Stimulated activated naive CD4-positive, alpha-beta T cell (primary cell): Measurements from ENCODE around the gene GTF3C6.
"Not testable (repeated sequence)": the region's sequence is repeated elsewhere in the genome, so short reads cannot be mapped to it uniquely, and the experiment has no call there.

ENCODE experiments used
- DNase-seq, 6 experiments: peaks; one replicate each; lab custom pipeline; 2025; lab: John Stamatoyannopoulos, UW

Gene GTF3C6

DNA sequence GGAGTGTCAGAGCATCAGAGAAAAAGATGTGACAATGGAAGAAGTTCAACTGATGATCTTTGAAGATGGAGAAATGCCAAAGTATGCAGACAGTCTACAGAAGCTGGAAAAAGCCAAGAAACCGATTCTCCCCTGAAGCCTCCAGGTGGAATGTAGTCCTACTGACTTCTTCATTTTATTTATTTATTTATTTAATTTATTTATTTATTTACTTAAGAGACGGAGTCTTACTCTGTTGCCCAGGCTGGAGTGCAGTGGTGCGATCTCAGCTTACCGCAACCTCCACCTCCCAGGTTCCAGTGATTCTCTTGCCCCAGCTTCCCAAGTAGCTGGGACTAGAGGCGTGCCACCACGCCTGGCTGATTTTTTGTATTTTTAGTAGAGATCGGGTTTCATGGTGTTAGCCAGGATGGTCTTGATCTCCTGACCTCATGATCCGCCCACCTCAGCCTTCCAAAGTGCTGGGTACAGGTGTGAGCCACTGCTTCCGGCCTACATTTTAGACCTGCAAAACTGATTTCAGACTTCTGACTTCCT, 21.1 kb downstream of the GTF3C6 start:
- no peak for DNase-seq

DNA sequence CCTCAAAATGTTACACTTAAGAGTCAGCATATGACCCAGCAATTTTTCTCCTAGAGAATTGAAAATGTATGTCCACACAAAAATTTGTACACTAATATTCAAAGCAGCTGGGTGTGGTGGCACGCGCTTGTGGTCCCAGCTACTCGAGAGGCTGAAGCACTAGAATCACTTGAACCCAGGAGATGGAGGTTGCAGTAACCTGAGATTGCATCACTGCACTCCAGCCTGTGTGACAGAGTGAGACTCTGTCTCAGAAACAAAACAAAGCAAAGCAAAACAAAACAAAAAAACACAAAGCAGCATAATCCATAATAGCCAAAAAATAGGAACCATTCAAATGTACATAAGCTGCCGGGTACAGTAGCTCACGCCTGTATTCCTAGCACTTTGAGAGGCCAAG, 21.7 kb downstream of the GTF3C6 start:
- DNase-seq, result no peak

DNA sequence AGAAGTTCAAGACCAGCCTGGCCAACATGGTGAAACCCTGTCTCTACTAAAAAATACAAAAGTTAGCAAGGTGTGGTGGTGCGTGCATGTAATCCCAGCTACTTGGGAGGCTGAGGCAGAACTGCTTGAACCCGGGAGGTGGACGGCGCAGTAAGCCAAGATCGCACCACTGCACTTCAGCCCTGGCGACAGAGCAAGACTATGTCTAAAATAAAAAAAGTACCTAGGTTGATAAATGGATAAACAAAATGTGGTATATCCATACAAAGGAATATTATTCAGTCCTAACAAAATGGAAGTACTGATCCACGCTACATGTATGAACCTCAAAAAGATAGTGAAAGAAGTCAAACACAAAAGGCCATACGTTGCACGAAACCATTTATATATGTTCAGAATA, 22.1 kb downstream of the GTF3C6 start:
- DNase-seq, result no peak

DNA sequence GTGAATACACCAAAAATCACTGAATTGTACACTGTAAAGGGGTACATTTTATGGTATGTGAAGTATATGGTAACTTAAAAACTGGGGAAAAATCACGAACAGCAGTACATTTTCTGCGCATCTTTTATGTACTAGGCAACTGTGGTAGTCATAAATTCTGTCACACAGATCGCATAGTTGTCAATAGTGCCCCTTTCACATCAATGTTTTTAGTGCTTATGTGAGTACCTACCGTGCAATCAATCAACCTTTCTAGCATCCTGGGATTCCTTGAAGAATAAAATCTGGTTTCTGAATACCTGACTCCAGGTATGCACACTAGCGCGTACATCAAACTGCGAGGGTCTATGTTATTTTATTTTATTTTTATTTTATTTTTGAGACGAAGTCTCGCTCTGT, 22.7 kb downstream of the GTF3C6 start:
- peak in 1 of 6 experiments; percentile 30 for DNase-seq

DNA sequence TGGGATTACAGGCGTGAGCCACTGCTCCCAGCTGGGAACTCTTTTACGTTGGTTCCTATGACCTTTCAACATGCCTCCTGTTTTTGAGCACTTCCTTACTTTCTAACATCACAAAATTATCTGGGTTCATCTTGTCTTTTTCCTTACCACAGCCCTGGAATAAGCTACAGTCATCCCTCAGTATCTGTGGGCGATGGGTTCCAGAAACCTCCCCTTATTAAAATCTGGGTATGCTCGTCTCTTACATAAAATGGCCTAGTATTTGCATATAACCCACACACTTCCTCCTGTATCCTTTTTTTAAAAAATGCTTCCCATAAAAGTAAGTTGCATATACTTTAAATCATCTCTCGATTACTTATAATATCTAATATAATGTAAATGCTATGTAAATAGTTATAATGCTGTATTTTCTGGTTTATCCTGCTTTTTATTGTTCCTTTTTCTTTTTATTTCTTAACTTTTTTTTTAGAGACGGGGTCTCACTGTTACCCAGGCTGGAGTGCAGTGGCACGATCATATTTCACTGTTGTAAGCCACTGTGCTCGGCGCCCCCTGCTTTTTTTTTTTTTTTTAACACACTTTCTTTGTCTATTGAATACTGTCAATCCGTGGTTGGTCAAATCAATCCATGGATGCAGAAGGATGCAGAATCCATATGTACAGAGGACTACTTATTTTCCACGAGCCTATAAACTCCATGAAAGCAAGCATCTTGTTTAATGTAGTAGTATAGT, 32.5 kb downstream of the GTF3C6 start:
- DNase-seq, result no peak

DNA sequence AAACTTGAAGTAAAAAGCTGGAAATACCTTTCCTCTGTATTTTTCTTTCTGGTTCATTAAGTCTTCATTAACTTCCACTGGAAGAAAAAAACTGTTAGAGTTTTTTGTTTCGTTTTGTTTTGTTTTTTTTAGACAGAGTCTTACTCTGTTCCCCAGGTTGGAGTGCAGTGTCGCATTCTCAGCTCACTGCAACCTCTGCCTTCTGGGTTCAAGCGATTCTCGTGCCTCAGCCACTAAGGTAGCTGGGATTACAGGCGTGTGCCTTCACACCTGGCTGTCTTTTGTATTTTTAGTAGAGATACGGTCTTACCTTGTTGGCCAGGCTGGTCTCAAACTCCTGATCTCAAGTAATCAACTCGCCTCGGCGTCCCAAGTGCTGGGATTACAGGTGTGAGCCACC, 38.2 kb downstream of the GTF3C6 start:
- no peak for DNase-seq

DNA sequence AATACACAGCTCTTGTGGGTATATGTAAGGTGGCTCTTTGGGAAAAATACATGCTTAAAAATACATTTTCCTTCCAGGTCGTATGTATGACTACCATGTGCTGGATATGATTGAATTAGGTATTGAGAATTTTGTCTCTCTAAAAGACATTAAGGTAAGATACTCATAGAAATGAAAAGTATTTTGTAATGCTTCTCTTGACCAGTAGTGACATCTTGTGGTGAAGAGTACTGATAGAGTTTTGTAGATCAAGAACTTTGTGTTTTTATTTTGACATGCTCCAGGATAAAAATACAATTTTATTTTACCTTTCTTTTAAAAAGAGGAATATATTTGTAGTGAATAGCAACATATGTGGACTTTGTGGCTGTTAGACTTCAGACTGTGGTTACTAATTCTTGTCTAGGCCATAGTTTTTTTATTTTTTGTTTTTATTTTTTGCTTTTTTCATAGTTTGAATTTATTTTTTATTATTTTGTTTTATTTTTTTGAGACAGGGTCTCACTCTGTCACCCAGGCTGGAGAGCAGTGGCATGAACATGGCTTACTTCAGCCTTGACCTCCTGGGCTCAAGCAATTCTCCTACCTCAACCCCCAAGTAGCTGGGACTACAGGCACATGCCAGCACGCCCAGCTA, 41.2 kb downstream of the GTF3C6 start:
- peak in 2 of 6 experiments; percentile 13 to 21 for DNase-seq

DNA sequence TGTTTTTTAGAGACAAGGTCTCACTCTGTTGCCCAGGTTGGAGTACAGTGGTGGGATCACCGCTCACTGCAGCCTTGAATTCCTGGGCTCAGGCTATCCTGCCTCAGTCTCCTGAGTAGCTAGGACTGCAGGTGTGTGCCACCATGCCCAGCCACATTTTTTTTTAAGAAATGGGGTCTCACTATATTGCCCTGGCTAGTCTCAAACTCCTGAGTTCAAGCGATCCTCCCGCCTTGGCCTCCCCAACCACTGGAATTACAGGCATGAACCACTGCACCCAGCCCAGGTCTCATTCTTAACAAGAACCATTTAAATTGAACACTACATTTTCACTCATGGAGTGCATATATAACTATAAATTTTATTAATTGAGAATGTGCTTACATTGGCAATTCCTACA, 43.8 kb downstream of the GTF3C6 start:
- DNase-seq, result no peak

DNA sequence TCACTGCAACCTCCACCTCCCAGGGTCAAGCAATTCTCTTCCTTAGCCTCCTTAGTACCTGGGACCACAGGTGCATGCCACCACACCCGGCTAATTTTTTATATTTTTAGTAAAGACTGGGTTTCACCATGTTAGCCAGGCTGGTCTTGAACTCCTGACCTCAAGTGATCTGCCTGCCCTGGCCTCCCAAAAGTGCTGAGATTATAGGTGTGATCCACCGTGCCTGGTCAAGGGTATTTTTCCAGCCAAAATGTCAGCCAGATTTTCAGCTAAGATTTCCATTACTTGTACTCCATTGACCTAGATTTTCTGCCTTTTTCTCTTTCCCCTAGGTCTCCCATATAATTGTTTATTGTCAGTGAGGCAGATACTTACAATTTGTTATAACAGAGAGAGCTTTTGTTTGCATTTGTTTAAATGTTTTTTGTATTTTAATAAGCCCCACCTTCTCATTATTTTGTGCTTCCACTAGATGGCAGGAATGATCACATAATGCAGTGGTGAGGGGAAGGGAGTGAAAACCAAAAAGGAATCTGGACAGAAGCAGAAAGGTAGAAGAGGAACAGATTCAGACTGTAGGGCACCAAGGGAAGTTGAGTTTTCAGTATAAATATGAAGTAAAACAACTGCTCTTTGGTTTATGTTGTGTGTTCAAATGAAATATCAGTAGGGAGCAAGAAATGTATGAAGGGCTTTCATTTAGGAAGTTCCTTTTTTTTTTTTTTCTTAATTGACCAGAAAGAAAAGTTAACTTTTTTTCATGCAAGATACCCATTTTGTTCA, 53.0 kb downstream of the GTF3C6 start:
- DNase-seq, result peak in 3 of 6 experiments; percentile 24 to 53 (median 49)

DNA sequence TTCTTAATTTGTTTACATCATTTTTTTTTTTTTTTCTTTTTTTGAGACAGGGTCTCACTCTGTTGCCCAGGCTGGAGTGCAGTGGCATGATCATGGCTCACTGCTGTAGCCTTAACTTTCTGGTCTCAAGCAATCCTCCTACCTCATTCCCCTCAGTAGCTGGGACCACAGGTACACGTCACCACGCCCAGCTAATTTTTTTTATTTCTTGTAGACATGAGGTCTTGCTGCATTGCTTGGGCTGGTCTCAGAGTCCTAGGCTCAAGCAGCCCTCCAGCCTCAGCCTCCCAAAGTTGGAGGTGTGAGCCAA, 53.6 kb downstream of the GTF3C6 start:
- no peak for DNase-seq

DNA sequence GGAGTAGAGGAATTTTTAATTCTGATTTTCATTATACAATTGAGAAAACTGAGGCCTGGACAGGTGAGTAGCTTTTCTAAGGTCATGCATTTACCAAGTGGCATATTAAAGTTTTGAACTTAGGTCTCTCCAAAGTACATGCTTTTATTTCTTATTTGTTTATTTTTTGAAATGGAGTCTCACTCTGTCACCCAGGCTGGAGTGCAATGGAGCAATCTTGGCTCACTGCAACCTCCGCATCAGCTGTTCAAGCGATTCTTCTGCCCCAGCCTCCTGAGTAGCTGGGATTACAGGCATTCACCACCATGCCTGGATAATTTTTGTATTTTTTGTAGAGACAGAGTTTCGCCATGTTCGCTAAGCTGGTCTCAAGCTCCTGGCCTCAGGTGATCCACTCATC, 54.0 kb downstream of the GTF3C6 start:
- DNase-seq, result not testable (repeated sequence)

DNA sequence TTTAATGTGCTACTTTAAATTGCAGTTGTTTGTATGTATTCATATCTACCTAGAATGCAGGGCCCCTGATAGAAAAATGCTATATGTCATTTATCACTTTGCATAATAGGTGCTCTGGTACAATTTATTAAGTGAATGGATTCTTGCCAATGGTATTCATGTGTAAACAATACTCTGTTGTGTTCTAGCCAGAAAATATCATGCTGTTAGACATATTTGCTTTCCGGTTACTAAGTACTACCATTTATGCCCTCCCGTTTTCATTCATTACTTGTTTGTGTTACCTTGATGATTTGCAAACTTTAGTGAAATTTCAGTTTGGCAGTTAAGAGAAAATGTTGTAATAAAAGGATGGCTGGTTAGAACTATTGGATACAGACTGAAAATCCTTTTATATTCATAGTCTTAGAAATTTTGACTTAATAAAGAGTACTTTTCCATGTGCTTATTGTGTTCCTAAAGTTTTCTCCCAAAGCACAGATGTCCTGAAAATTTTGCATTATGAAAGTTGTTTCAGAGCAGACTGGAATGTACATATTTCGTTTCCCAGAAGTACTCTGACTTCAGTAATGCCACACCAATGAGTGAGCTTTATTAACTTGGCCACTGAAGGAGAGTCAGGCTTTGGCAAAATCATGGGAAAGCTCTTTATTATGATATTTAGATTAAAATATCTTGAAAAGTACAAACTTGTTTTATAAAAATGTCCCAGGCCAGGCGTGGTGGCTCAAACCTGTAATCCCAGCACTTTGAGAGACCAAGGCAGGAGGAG, 54.8 kb downstream of the GTF3C6 start:
- DNase-seq, result no peak

DNA sequence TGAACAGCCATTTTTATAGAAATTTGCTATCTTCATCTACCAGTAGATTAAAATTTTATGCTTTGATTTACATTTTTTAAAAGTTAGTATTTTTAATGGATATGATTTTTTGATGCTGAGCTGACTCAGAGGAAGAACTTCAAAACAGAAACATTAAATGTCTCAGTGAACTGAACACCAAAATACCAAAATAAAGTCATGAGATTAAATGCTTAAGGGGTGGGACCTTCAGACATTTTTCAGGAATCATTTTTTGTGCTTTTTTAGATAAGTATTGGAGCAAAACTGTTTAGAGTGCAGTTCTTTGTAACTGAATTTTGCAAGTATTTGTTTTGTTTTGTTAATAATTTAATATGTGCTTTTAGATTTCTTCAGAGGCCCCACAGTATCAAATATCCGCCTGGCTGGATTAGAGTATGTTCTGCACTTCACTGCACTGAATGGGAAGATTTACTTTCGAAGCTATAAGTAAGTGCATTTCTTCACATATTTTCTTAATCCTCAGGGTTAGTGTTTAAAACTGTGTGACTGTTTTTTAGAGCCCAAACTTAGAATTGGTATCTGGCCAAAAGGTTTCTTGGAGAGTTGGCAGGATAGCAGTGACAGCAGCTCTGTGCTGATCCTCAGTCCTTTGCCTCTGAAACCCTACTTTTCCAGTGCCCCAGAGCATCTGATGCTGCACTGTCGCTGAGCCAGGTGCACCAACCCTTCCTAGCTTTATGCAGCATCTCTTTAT, 57.1 kb downstream of the GTF3C6 start:
- no peak for DNase-seq

DNA sequence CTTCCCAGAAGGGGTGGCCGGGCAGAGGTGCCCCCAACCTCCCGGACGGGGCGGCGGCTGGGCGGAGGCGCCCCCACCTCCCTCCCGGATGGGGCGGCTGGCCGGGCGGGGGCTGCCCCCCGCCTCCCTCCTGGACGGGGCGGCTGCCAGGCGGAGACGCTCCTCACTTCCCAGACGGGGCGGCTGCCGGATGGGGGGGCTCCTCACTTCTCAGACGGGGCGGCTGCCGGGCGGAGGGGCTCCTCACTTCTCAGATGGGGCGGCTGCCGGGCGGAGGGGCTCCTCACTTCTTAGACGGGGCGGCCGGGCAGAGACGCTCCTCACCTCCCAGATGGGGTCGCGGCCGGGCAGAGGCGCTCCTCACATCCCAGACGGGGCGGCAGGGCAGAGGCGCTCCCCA, 58.7 kb downstream of the GTF3C6 start:
- DNase-seq, result not testable (repeated sequence)
